Neural cell (in vitro differentiated cells): ENCODE data around the gene ARHGEF19. TPM values are rescaled to one million over a fixed set of nuclear protein-coding genes. Genes with fewer than 3 reads are reported as not detected.

ENCODE experiments used
- H2AFZ ChIP-seq: fragments of 200-600, 300-800 bp; sonication (generic), shearing (Covaris generic); 2 replicates; pipeline ENCODE4 v1.6.0; 2014; ENCODE audit warnings: low read depth, mild to moderate bottlenecking, antibody characterized with exemption, low read length, moderate library complexity
- H3F3A ChIP-seq: fragments of 200-600 bp; shearing (Covaris generic); 2 replicates; pipeline ENCODE4 v1.6.1; 2016; ENCODE audit warnings: mild to moderate bottlenecking, moderate library complexity, mixed read lengths, antibody characterized with exemption, low read length; ENCODE audit not compliant: insufficient read depth, poor library complexity, severe bottlenecking
- H3K27ac ChIP-seq: fragments of 200-600, 300-800 bp; sonication (generic), shearing (Covaris generic); 2 replicates; pipeline ENCODE4 v1.5.1; 2014; ENCODE audit warnings: mild to moderate bottlenecking, low read length, moderate library complexity
- H3K27me3 ChIP-seq: fragments of 300-800, 200-600 bp; sonication (generic), shearing (Covaris generic); 2 replicates; pipeline ENCODE4 v1.6.0; 2014; ENCODE audit warnings: mild to moderate bottlenecking, low read depth, low read length, moderate library complexity; ENCODE audit not compliant: insufficient read depth
- H3K36me3 ChIP-seq: fragments of 300-800, 200-600 bp; sonication (generic), shearing (Covaris generic); 2 replicates; pipeline ENCODE4 v1.5.1; 2014; ENCODE audit warnings: mild to moderate bottlenecking, antibody characterized with exemption, low read length, moderate library complexity; ENCODE audit not compliant: insufficient read depth
- H3K4me2 ChIP-seq: fragments of 300-800, 200-600 bp; sonication (generic), shearing (Covaris generic); 2 replicates; pipeline ENCODE4 v1.6.0; 2014; ENCODE audit warnings: mild to moderate bottlenecking, low read length
- H3K4me3 ChIP-seq: fragments of 300-800, 200-600 bp; sonication (generic), shearing (Covaris generic); 2 replicates; pipeline ENCODE4 v1.5.1; 2014; ENCODE audit warnings: mild to moderate bottlenecking, low read length, moderate library complexity
- H3K79me2 ChIP-seq: fragments of 200-600 bp; shearing (Covaris generic); replicated peaks from 2 replicates; pipeline ENCODE4 v1.6.0; 2014; ENCODE audit warnings: mild to moderate bottlenecking, low read length, moderate library complexity; ENCODE audit not compliant: insufficient read depth
- H3K9ac ChIP-seq: fragments of 300-800, 200-600 bp; sonication (generic), shearing (Covaris generic); 2 replicates; pipeline ENCODE4 v1.6.1; 2016; ENCODE audit warnings: mild to moderate bottlenecking, low read length, mixed read lengths
- H3K9me2 ChIP-seq: fragments of 200-600 bp; shearing (Covaris generic); 2 replicates; pipeline ENCODE4 v1.6.1; 2016; ENCODE audit warnings: mild to moderate bottlenecking, low read length, mixed read lengths; ENCODE audit not compliant: insufficient read depth
- H3K9me3 ChIP-seq: fragments of 200-600, 300-800 bp; sonication (generic), shearing (Covaris generic); 2 replicates; pipeline ENCODE4 v1.6.1; 2016; ENCODE audit warnings: mild to moderate bottlenecking, mixed run types, low read length, moderate library complexity, mixed read lengths
- H4K20me1 ChIP-seq: fragments of 200-600 bp; shearing (Covaris generic); 2 replicates; pipeline ENCODE4 v1.6.1; 2016; ENCODE audit warnings: mild to moderate bottlenecking, mixed run types; ENCODE audit not compliant: insufficient read depth
- CTCF ChIP-seq: fragments of 450-650 bp; IDR thresholded peaks from 2 replicates; pipeline ENCODE4 v1.5.1; 2014; ENCODE audit warnings: antibody characterized with exemption, mild to moderate bottlenecking, moderate library complexity; ENCODE audit not compliant: poor library complexity, severe bottlenecking
- EP300 ChIP-seq: fragments of 450-650 bp; conservative IDR thresholded peaks from 2 replicates; pipeline ENCODE4 v1.6.1; 2014; ENCODE audit warnings: antibody characterized with exemption, mild to moderate bottlenecking, moderate library complexity; ENCODE audit not compliant: poor library complexity, severe bottlenecking
- EZH2 ChIP-seq: fragments of 200-600, 300-800 bp; shearing (Covaris generic), sonication (generic); IDR thresholded peaks from 2 replicates; pipeline ENCODE4 v1.6.1; 2014; ENCODE audit warnings: antibody characterized with exemption, low read length, borderline replicate concordance, mild to moderate bottlenecking; ENCODE audit not compliant: insufficient read depth, poor library complexity, severe bottlenecking
- MXI1 ChIP-seq: fragments of 450-650 bp; conservative IDR thresholded peaks from 2 replicates; pipeline ENCODE4 v1.6.1; 2014; ENCODE audit warnings: antibody characterized with exemption, mild to moderate bottlenecking; ENCODE audit not compliant: poor library complexity, severe bottlenecking
- POLR2AphosphoS5 ChIP-seq: IDR thresholded peaks from 2 replicates; pipeline ENCODE4 v1.6.1; 2012
- RAD21 ChIP-seq: fragments of 450-650 bp; conservative IDR thresholded peaks from 2 replicates; pipeline ENCODE4 v1.6.1; 2014; ENCODE audit warnings: antibody characterized with exemption, mild to moderate bottlenecking, moderate library complexity
- REST ChIP-seq: IDR thresholded peaks from 2 replicates; pipeline ENCODE4 v1.6.1; 2012; ENCODE audit warnings: borderline replicate concordance
- SMC3 ChIP-seq: fragments of 450-650 bp; conservative IDR thresholded peaks from 2 replicates; pipeline ENCODE4 v1.6.1; 2014; ENCODE audit warnings: antibody characterized with exemption, mild to moderate bottlenecking, moderate library complexity; ENCODE audit not compliant: poor library complexity
- TAF1 ChIP-seq: IDR thresholded peaks from 2 replicates; pipeline ENCODE4 v1.6.1; 2012; ENCODE audit warnings: low read depth
- polyA plus RNA-seq: library from polyadenylated mRNA; depleted of rRNA; stranded (reverse); fragments of >200 nt; gene quantifications from 2 replicates; pipeline ENCODE4 v1.2.3, GENCODE V29; 2014

Gene ARHGEF19
- polyA plus RNA-seq, 1 donor from 2014 or later = 0.93 TPM

- H2AFZ ChIP-seq = no peak overlapping the region
- H3K4me3 ChIP-seq = no peak overlapping the region
- H3K9me3 ChIP-seq = no peaks in the 10 kb centered on the region
- no peaks in the 10 kb centered on the region for H3K27me3 ChIP-seq
- H3K9me2 ChIP-seq = no peaks in the 10 kb centered on the region
- no peak overlapping the region for H3K4me2 ChIP-seq
- H4K20me1 ChIP-seq = no peaks in the 10 kb centered on the region
- TF ChIP-seq EP300 (no peak), SMC3 (no peak), CTCF (no peak), REST (no peak), TAF1 (no peak)
- H3F3A ChIP-seq = no peaks in the 10 kb centered on the region
- no peaks in the 10 kb centered on the region for H3K36me3 ChIP-seq
- no peak overlapping the region for H3K9ac ChIP-seq
- no peaks in the 10 kb centered on the region for H3K79me2 ChIP-seq
- no peak overlapping the region for H3K27ac ChIP-seq
Observed at GRCh38 chr1:16170283-16170673, 42.2 kb downstream of the ARHGEF19 start.

- Histone ChIP-seq H3K27me3 (no peaks in the 10 kb centered on the region), H3K27ac (no peak overlapping the region)
Observed at GRCh38 chr1:16168622-16169360, 43.7 kb downstream of the ARHGEF19 start.

More at GRCh38 chr1:16168622-16169360, 43.7 kb downstream of the ARHGEF19 start:
- H3K9ac ChIP-seq = no peak overlapping the region
- no peaks in the 10 kb centered on the region for H4K20me1 ChIP-seq
- no peaks in the 10 kb centered on the region for H3K9me3 ChIP-seq
- no peak for TF ChIP-seq SMC3
- TF ChIP-seq REST = no peak
- no peak for TF ChIP-seq RAD21
- no peak for TF ChIP-seq TAF1
- TF ChIP-seq EP300 = no peak
- no peak for TF ChIP-seq EZH2
- TF ChIP-seq POLR2AphosphoS5 = no peak
- TF ChIP-seq MXI1 = no peak
- no peak for TF ChIP-seq CTCF
- H3K4me2 ChIP-seq = no peak overlapping the region
- H3K36me3 ChIP-seq = no peaks in the 10 kb centered on the region
- no peaks in the 10 kb centered on the region for H3F3A ChIP-seq
- H3K4me3 ChIP-seq = no peak overlapping the region
- no peak overlapping the region for H2AFZ ChIP-seq
- no peaks in the 10 kb centered on the region for H3K9me2 ChIP-seq
- H3K79me2 ChIP-seq = no peaks in the 10 kb centered on the region
